GM21360 (cell line): ENCODE measurements around the gene STOML3.

Source experiments
- ATAC-seq: cut with Tn5 transposase; IDR thresholded peaks from one replicate; pipeline ENCODE4 v1.9.1; 2021; ENCODE audit warnings: mild to moderate bottlenecking, moderate library complexity; ENCODE audit not compliant: unreplicated experiment

The STOML3 gene

DNA sequence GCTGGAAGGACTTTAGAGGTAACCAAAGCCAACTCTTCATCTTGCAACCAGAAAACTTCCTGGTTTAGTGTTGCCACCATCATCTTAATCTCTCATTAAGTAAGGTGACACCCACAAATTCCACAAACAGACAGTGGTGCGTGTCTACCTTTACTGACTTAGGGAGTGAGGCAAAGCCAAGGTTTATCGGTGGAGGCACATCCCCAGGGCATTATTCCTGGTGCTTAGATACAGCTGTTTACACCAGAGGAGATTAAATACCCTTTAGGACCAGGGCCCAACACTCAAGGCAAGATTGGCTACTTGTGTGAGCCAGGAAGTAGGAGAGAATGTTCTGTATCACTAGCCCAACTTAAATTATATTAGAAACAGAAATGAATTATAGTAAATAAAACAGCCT, 9.5 kb downstream of the STOML3 start:
- no peak for ATAC-seq

- ATAC-seq, result no peak
Measured at GRCh38 chr13:38980750-38981078, 9.9 kb downstream of the STOML3 start.

GRCh38 chr13:38979891-38980749, 10.5 kb downstream of the STOML3 start:
- ATAC-seq, result no peak

GRCh38 chr13:38970380-38971051, 20.1 kb downstream of the STOML3 start:
- ATAC-seq, result no peak

DNA sequence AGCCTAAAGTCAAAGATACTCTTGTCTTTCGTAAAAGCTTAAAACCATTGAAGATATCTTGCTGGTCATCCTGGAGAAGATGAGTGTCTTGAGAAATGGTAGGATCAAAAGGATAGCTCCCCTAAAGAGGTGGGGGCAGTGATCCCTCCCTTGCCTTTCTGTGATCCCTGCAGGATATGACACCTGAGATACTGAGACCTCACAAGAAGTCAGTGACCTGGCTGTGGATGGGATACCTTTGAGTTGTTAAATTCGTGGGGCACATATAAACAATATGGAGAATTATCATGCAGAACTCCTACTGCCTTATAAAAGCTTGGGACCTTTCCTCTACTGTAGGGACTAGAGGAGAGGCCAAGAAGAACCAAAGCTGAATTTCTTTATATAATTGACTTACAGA, 21.4 kb downstream of the STOML3 start:
- ATAC-seq, result no peak

DNA sequence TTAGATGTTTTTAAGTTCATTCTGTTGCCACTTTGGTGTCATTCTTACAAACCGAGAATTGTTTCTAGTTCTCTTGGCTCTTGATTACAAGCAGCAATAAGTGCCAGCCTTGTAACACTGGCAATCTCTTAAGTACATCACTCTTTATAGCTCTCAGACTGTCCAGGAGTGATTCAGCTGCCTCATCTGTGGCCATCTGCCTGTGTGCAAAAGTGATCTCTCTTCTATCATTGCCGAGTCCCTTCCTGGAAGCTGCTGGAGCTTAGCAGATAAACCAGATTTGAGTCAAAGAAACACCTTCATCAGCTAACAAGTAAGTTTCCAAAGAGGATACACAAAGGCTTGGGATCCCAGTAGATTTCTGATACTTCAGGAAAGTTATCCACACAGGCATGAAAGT, 23.2 kb downstream of the STOML3 start:
- no peak for ATAC-seq

GRCh38 chr13:38965281-38965680, 25.4 kb downstream of the STOML3 start:
- no peak for ATAC-seq

- no peak for ATAC-seq
Measured at GRCh38 chr13:38960175-38960574, 30.5 kb downstream of the STOML3 start.

- no peak for ATAC-seq
Measured at GRCh38 chr13:38957794-38958592, 32.6 kb downstream of the STOML3 start.

- no peak for ATAC-seq
Measured at GRCh38 chr13:38954844-38955243, 35.8 kb downstream of the STOML3 start.

GRCh38 chr13:38954291-38954690, 36.3 kb downstream of the STOML3 start:
- no peak for ATAC-seq

- no peak for ATAC-seq
Measured at GRCh38 chr13:38952827-38953226, 37.8 kb downstream of the STOML3 start.

- ATAC-seq, result no peak
Measured at GRCh38 chr13:38951525-38952313, 38.9 kb downstream of the STOML3 start.

DNA sequence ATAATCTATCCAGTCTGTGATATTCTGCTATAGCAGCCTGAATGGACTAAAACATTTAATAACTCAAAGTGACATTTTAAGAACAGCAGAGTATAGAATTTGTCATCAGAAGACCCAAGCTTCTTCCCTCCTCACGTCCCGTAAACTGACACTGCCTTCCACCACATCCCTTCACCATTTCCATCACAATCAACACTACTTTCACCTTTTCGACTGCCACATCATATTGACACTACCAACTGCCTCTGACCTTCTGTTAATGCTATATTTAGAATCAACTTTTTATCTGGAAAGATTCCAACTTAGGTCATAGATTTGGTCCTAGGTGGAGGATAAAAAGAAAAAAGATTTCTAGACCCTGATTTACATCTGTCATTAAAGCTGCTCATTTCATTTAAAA, 39.6 kb downstream of the STOML3 start:
- no peak for ATAC-seq

DNA sequence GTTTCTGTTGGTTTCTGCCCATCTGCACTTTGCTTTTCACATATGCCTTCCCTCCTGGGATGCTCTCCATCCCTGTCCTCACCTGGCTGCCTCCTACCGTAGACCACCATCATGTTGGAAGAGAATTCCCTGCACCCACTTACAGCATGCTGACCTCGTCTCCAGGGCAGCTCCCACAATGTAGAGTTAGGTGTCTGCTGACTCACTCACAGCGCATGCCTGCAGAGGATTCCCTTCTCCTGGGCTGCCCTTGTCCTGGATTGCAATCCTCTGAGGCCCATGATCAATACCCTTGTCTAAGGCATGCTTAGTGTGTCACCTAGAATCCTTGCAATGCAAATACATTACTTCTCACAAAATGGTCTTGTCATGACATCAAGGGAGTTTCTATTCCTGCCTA, 43.6 kb downstream of the STOML3 start:
- no peak for ATAC-seq

- no peak for ATAC-seq
Measured at GRCh38 chr13:38944219-38944618, 46.4 kb downstream of the STOML3 start.

DNA sequence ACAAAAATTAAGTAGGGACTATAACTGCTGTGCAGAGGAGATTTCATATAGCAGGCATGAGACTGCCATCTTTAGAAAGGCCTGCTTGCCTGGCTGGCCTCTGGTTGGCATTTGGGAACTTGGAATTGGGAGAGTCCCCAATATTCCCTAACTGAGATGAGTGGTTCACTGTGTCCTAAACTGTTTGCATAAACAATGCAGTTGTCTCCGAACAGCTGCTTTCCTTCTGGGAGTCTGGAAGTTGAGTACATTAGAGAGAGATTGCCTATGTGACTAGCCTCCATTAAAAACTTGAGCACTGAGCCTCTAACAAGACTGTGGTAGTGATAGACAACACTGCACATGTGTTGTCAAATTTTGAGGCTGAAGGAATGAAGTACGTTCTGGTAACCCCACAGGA, 47.4 kb downstream of the STOML3 start:
- no peak for ATAC-seq

DNA sequence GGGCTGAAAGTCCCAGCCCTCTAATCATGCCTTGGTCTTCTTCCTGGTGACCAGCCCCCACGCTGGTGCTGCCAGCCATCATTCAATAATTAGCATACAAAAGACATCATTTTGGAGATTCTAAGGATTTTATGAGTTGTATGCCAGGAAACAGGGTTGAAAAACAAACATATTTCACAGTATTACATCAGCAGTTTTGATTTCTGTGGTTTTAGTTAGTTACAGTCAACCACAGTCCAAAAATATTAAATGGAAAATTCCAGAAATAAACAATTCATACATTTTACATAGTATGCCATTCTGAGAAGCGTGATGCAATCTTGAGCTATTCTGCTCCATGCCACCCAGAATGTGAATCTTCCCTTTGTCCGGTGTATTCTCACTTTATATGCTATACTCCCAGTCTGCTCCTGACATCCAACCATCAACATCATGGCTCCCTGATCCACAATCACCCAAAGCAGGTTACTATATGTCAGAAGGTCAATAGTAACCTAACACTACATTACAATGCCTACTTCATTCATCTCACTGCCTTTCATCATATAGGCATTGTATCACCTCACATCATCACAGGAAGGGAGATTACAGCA, 49.2 kb downstream of the STOML3 start:
- ATAC-seq, result no peak

DNA sequence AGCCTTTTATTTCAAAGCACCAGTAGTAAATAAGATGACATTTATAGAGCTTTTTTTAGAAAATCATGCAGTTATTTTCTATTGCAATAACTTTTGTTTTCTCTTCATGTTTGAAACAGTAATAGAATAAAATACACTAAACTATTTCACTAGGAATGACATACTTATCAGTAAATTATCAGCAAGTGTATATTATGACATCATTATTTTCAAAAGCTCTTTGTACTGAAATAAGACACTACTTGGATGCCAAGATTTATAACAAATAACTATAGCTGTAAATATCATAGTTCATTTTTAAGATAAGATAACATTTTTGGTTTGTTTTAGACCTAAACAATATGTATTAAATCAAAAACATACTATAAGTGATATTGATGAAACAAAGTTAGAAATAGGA, 56.8 kb downstream of the STOML3 start:
- no peak for ATAC-seq

GRCh38 chr13:38922170-38922569, 68.5 kb downstream of the STOML3 start:
- no peak for ATAC-seq

DNA sequence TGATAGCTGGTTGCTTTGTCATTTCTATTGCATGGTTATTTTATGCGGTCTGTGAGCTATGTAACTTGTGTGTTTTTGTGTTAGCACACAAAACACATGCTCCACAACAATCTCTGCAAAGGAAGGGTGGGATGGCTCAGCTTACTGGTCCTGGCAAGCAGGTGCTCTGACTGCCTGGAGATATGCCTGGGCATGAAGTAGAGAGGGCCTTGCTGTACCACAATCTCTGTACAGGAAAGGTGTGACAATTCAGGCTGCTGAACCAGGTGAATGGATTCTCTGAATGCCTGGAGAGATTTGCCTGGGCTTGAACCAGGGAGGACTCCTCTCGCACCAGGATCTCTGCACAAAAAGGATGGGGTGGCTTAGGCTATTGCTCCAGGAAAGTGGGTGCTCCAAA, 69.5 kb downstream of the STOML3 start:
- ATAC-seq, result no peak
